Upper lobe of left lung (tissue), 4 donors: ENCODE measurements around the gene TRIM29.

ENCODE experiments used
- EP300 ChIP-seq, 4 donors: sonication (generic); formaldehyde crosslinking; IDR thresholded peaks; one replicate each; pipeline ENCODE4 v1.5.1; 2017; ENCODE audit warnings: antibody characterized with exemption in 4 of 4, control low read depth in 2 of 4
- POLR2AphosphoS5 ChIP-seq, 2 donors: sonication (generic); formaldehyde crosslinking; IDR thresholded peaks; one replicate each; pipeline ENCODE4 v1.5.1; 2017; ENCODE audit warnings: antibody characterized with exemption in 2 of 2
- TF ChIP-seq, protein P1 (sequence below), 6 experiments: fragments of 450-650 bp in 4 of 6; fragments of 200-600 bp in 2 of 6; sonication (generic) in 2 of 6; IDR thresholded peaks; one replicate each; pipeline ENCODE4 v1.5.1; 2016 to 2019; ENCODE audit warnings: antibody characterized with exemption in 6 of 6

GRCh38 chr11:120121914-120122473, 15.9 kb downstream of the TRIM29 start:
- TF ChIP-seq, protein P1, sequence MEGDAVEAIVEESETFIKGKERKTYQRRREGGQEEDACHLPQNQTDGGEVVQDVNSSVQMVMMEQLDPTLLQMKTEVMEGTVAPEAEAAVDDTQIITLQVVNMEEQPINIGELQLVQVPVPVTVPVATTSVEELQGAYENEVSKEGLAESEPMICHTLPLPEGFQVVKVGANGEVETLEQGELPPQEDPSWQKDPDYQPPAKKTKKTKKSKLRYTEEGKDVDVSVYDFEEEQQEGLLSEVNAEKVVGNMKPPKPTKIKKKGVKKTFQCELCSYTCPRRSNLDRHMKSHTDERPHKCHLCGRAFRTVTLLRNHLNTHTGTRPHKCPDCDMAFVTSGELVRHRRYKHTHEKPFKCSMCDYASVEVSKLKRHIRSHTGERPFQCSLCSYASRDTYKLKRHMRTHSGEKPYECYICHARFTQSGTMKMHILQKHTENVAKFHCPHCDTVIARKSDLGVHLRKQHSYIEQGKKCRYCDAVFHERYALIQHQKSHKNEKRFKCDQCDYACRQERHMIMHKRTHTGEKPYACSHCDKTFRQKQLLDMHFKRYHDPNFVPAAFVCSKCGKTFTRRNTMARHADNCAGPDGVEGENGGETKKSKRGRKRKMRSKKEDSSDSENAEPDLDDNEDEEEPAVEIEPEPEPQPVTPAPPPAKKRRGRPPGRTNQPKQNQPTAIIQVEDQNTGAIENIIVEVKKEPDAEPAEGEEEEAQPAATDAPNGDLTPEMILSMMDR (IDR thresholded peaks at IDR 0.05) = no peak
- TF ChIP-seq POLR2AphosphoS5 (IDR thresholded peaks at IDR 0.05) (no peak), EP300 (IDR thresholded peaks at IDR 0.05) (no peak)
